ENCODE data around the gene MYL2. TPM values are rescaled to one million over a fixed set of nuclear protein-coding genes. Genes with fewer than 3 reads are reported as not detected.

MYL2 gene
- total and polyA plus RNA-seq, 10 of the 15 experiments (the other 5 are each of a cell fraction or from before 2014, with no cell fraction given) = 0.08 to 1.8 (median 0.57) TPM; not detected in 1

DNA sequence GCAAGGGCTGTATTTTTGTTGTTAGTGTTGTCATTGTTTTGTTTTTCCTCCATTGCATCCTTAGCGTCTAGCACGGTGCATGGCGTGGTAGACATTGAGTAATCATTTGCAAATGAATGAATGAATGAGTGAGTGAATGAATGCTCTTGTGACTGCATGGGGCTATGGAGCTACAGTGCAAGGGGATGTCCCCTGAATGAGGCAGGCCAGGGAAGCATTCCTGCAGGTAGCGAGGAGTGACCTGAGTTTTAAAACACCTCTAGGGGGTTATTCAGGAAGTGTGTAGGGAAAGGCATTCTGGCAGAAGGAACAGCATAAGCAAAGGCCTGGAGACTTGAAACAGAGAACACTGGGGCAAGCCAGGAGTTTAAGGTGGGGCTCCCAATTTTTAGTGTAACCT is 16.9 kb downstream of the MYL2 start:
- no TSS peak for BruUV-seq (replicated peaks)
- RAD21 ChIA-PET (ENCODE audit: unreplicated experiment) = no interaction called here
- intact Hi-C loops (cut with micrococcal nuclease; ENCODE audit: unreplicated experiment) = no loop called here

More for the DNA sequence above, 16.9 kb downstream of the MYL2 start:
- 94% methylated on average over 4 of the region's 4 CpGs for WGBS (ENCODE audit: insufficient coverage, insufficient replicate concordance, low lambda C conversion rate, missing lambda C conversion rate)
- SMC1A ChIA-PET (ENCODE audit: uncharacterized antibody, unreplicated experiment) = interaction anchor here (1.4 kb wide), 1 partner anchor 9 kb away, joined by 3 read pairs; no protein-coding TSS in a partner anchor
- in situ Hi-C loops (cut with MboI) = no loop called here
- H2AFZ ChIP-seq (ENCODE audit: control insufficient read depth, low read depth, low read length) = no peak overlapping the region
- peaks cover 26% of the 10 kb centered on the region for H3K4me1 ChIP-seq (ENCODE audit: control insufficient read depth, insufficient read depth, low read length)
- TF ChIP-seq, protein P1, sequence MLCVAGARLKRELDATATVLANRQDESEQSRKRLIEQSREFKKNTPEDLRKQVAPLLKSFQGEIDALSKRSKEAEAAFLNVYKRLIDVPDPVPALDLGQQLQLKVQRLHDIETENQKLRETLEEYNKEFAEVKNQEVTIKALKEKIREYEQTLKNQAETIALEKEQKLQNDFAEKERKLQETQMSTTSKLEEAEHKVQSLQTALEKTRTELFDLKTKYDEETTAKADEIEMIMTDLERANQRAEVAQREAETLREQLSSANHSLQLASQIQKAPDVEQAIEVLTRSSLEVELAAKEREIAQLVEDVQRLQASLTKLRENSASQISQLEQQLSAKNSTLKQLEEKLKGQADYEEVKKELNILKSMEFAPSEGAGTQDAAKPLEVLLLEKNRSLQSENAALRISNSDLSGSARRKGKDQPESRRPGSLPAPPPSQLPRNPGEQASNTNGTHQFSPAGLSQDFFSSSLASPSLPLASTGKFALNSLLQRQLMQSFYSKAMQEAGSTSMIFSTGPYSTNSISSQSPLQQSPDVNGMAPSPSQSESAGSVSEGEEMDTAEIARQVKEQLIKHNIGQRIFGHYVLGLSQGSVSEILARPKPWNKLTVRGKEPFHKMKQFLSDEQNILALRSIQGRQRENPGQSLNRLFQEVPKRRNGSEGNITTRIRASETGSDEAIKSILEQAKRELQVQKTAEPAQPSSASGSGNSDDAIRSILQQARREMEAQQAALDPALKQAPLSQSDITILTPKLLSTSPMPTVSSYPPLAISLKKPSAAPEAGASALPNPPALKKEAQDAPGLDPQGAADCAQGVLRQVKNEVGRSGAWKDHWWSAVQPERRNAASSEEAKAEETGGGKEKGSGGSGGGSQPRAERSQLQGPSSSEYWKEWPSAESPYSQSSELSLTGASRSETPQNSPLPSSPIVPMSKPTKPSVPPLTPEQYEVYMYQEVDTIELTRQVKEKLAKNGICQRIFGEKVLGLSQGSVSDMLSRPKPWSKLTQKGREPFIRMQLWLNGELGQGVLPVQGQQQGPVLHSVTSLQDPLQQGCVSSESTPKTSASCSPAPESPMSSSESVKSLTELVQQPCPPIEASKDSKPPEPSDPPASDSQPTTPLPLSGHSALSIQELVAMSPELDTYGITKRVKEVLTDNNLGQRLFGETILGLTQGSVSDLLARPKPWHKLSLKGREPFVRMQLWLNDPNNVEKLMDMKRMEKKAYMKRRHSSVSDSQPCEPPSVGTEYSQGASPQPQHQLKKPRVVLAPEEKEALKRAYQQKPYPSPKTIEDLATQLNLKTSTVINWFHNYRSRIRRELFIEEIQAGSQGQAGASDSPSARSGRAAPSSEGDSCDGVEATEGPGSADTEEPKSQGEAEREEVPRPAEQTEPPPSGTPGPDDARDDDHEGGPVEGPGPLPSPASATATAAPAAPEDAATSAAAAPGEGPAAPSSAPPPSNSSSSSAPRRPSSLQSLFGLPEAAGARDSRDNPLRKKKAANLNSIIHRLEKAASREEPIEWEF (IDR thresholded peaks at IDR 0.05; ENCODE audit: insufficient replicate concordance, low read depth, low read length) = no peak
- peak; percentile 80; the same call in 1 of the 2 replicates for TF ChIP-seq ZNF24 (IDR thresholded peaks at IDR 0.05)
- H3K27me3 ChIP-seq (replicated peaks in 1 of 2; ENCODE audit: control insufficient read depth in 2 of 2, insufficient read depth in 2 of 2, low read length in 1 of 2) = no peaks in the 10 kb centered on the region; a peak in 1 of 4 replicates
- no peak overlapping the region for H3K4me2 ChIP-seq (ENCODE audit: control insufficient read depth, insufficient read depth)
- POLR2A ChIA-PET = no interaction called here
- H3K9ac ChIP-seq (ENCODE audit: control insufficient read depth, insufficient read depth, low read length) = no peak overlapping the region
- no peaks in the 10 kb centered on the region for H3K36me3 ChIP-seq (ENCODE audit: control insufficient read depth in 2 of 2, insufficient read depth in 2 of 2, low read length in 1 of 2)
- H4K20me1 ChIP-seq (ENCODE audit: control insufficient read depth, insufficient read depth) = no peaks in the 10 kb centered on the region
- ATAC-seq (no peak), FAIRE-seq (no peak), DNase-seq (ENCODE audit: low read depth, low spot score) (no peak)
- no peak overlapping the region for H3K27ac ChIP-seq (ENCODE audit: control insufficient read depth, insufficient read depth)
- H3K9me3 ChIP-seq (replicated peaks; ENCODE audit: control insufficient read depth, insufficient read depth, low read length) = no peaks in the 10 kb centered on the region
- H3K4me3 ChIP-seq = no peak overlapping the region
- CTCF ChIA-PET = interaction anchor here (1.5 kb wide), 1 partner anchor 9 kb away, joined by 4 read pairs; no protein-coding TSS in a partner anchor
- no peaks in the 10 kb centered on the region for H3K79me2 ChIP-seq (ENCODE audit: control insufficient read depth, insufficient read depth, low read length)

Measured in GM12878 (cell line).